ENCODE data around the gene PKP2.
"Not testable (repeated sequence)": the region's sequence is repeated elsewhere in the genome, so short reads cannot be mapped to it uniquely, and the experiment has no call there.

Gene PKP2

GRCh38 chr12:32864731-32865130 lies 31.8 kb downstream of the PKP2 start:
- in situ Hi-C loops (cut with MboI; ENCODE audit: low sequenced_read_pairs), result no loop called here

- in situ Hi-C loops (cut with MboI; ENCODE audit: low sequenced_read_pairs), result no loop called here
These were observed 33.4 kb downstream of the PKP2 start for GRCh38 chr12:32863128-32863527.

GRCh38 chr12:32861658-32862057 lies 34.9 kb downstream of the PKP2 start:
- in situ Hi-C loops (cut with MboI; ENCODE audit: low sequenced_read_pairs), result not testable (repeated sequence)

GRCh38 chr12:32860192-32860591 lies 36.4 kb downstream of the PKP2 start:
- in situ Hi-C loops (cut with MboI; ENCODE audit: low sequenced_read_pairs), result no loop called here

GRCh38 chr12:32859389-32859788 lies 37.2 kb downstream of the PKP2 start:
- in situ Hi-C loops (cut with MboI; ENCODE audit: low sequenced_read_pairs), result no loop called here

GRCh38 chr12:32854716-32855115 lies 41.9 kb downstream of the PKP2 start:
- in situ Hi-C loops (cut with MboI; ENCODE audit: low sequenced_read_pairs), result no loop called here

- in situ Hi-C loops (cut with MboI; ENCODE audit: low sequenced_read_pairs), result no loop called here
These were observed 42.5 kb downstream of the PKP2 start for GRCh38 chr12:32854097-32854496.

- in situ Hi-C loops (cut with MboI; ENCODE audit: low sequenced_read_pairs), result no loop called here
These were observed 49.3 kb downstream of the PKP2 start for GRCh38 chr12:32847287-32847686.

GRCh38 chr12:32846053-32846452 lies 50.5 kb downstream of the PKP2 start:
- in situ Hi-C loops (cut with MboI; ENCODE audit: low sequenced_read_pairs), result no loop called here

- in situ Hi-C loops (cut with MboI; ENCODE audit: low sequenced_read_pairs), result no loop called here
These were observed 53.0 kb downstream of the PKP2 start for GRCh38 chr12:32843528-32844095.

GRCh38 chr12:32841061-32841460 lies 55.5 kb downstream of the PKP2 start:
- in situ Hi-C loops (cut with MboI; ENCODE audit: low sequenced_read_pairs), result no loop called here

GRCh38 chr12:32839828-32840227 lies 56.7 kb downstream of the PKP2 start:
- in situ Hi-C loops (cut with MboI; ENCODE audit: low sequenced_read_pairs), result no loop called here

GRCh38 chr12:32837974-32838373 lies 58.6 kb downstream of the PKP2 start:
- in situ Hi-C loops (cut with MboI; ENCODE audit: low sequenced_read_pairs), result no loop called here

GRCh38 chr12:32836710-32837109 lies 59.9 kb downstream of the PKP2 start:
- in situ Hi-C loops (cut with MboI; ENCODE audit: low sequenced_read_pairs), result no loop called here

GRCh38 chr12:32834122-32834521 lies 62.5 kb downstream of the PKP2 start:
- in situ Hi-C loops (cut with MboI; ENCODE audit: low sequenced_read_pairs), result no loop called here

GRCh38 chr12:32828552-32828951 lies 68.0 kb downstream of the PKP2 start:
- in situ Hi-C loops (cut with MboI; ENCODE audit: low sequenced_read_pairs), result no loop called here

- in situ Hi-C loops (cut with MboI; ENCODE audit: low sequenced_read_pairs), result no loop called here
These were observed 68.5 kb downstream of the PKP2 start for GRCh38 chr12:32828120-32828519.

- in situ Hi-C loops (cut with MboI; ENCODE audit: low sequenced_read_pairs), result no loop called here
These were observed 69.7 kb downstream of the PKP2 start for GRCh38 chr12:32826807-32827412.

GRCh38 chr12:32824596-32824995 lies 72.0 kb downstream of the PKP2 start:
- in situ Hi-C loops (cut with MboI; ENCODE audit: low sequenced_read_pairs), result no loop called here

- in situ Hi-C loops (cut with MboI; ENCODE audit: low sequenced_read_pairs), result no loop called here
These were observed 74.2 kb downstream of the PKP2 start for GRCh38 chr12:32822344-32822743.

- in situ Hi-C loops (cut with MboI; ENCODE audit: low sequenced_read_pairs), result no loop called here
These were observed 74.9 kb downstream of the PKP2 start for GRCh38 chr12:32821710-32822109.

- in situ Hi-C loops (cut with MboI; ENCODE audit: low sequenced_read_pairs), result no loop called here
These were observed 75.3 kb downstream of the PKP2 start for GRCh38 chr12:32821293-32821692.

GRCh38 chr12:32820376-32820931 lies 76.1 kb downstream of the PKP2 start:
- in situ Hi-C loops (cut with MboI; ENCODE audit: low sequenced_read_pairs), result no loop called here

Data from hTERT RPE-1 (cell line).